ENCODE measurements around the gene LSM14B.

LSM14B gene

DNA sequence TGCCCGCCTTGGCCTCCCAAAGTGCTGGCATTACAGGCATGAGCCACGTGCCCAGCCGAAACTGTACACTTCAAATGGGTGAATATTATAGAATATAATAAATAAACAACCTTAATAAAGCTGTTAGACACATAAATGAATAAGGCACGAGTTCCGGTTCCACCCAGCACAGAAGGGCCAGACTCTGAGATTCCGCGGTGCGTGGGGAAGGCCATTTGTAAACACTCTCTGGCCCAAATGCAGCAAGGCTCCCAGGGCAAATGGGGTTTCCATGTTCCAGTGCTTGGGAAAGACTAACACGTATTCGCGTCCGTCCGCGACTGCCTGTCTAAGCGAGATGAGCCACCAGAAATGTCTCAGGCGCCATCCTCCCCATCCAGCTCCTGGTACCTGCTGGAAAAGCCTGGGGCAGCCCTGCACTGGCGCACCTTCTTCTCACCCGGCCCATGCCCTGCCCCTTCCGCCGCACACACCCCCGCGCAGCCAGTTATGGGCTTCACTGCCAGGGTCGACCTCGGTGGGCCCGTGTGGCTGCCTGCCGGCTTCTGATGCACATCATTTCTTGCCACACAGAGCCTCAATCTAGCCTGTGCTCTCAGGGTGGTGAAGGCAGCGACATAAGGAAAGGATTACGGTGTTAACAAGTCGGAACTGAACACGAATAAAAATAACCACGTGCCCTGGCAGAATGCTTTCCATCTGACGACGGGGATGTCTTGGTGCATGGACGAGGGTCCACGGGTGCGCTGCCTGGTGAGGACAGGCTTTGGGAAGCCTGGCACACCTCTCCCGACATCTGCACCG is 5.5 kb upstream of the LSM14B start:
- DNase-seq (ENCODE audit: low read depth), result no peak
- H3K4me3 ChIP-seq (ENCODE audit: low read depth, low read length), result no peak overlapping the region
- TF ChIP-seq, protein P1, sequence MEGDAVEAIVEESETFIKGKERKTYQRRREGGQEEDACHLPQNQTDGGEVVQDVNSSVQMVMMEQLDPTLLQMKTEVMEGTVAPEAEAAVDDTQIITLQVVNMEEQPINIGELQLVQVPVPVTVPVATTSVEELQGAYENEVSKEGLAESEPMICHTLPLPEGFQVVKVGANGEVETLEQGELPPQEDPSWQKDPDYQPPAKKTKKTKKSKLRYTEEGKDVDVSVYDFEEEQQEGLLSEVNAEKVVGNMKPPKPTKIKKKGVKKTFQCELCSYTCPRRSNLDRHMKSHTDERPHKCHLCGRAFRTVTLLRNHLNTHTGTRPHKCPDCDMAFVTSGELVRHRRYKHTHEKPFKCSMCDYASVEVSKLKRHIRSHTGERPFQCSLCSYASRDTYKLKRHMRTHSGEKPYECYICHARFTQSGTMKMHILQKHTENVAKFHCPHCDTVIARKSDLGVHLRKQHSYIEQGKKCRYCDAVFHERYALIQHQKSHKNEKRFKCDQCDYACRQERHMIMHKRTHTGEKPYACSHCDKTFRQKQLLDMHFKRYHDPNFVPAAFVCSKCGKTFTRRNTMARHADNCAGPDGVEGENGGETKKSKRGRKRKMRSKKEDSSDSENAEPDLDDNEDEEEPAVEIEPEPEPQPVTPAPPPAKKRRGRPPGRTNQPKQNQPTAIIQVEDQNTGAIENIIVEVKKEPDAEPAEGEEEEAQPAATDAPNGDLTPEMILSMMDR (IDR thresholded peaks at IDR 0.05; ENCODE audit: low read depth, low read length), result no peak
- TF ChIP-seq MYC (IDR thresholded peaks at IDR 0.05; ENCODE audit: low read depth, low read length), result no peak
- no peak for TF ChIP-seq POLR2A (IDR thresholded peaks at IDR 0.05; ENCODE audit: extremely low read depth, insufficient read length)
- TF ChIP-seq, protein P2, sequence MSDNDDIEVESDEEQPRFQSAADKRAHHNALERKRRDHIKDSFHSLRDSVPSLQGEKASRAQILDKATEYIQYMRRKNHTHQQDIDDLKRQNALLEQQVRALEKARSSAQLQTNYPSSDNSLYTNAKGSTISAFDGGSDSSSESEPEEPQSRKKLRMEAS (IDR thresholded peaks at IDR 0.05; ENCODE audit: low read depth, low read length), result no peak

DNA sequence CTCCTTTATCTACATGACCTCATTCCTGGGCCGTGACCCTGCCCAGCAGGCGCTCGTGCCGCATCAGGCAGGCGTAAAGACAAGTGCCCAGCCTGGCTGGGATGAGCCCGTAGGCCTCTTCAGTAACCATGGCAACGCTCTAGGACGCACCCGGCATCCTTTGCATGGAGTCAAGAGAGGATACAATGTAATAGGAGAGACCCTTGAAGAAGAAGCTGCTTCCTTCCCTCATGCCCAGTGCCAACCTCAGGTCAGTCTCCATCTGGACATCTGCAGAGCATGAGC is 5.0 kb upstream of the LSM14B start:
- H3K4me3 ChIP-seq (ENCODE audit: low read depth, low read length), result no peak overlapping the region
- TF ChIP-seq POLR2A (IDR thresholded peaks at IDR 0.05; ENCODE audit: extremely low read depth, insufficient read length), result no peak
- no peak for TF ChIP-seq MYC (IDR thresholded peaks at IDR 0.05; ENCODE audit: low read depth, low read length)
- TF ChIP-seq, protein P1 (IDR thresholded peaks at IDR 0.05; ENCODE audit: low read depth, low read length), result no peak
- TF ChIP-seq, protein P2 (IDR thresholded peaks at IDR 0.05; ENCODE audit: low read depth, low read length), result no peak
- DNase-seq (ENCODE audit: low read depth), result no peak

DNA sequence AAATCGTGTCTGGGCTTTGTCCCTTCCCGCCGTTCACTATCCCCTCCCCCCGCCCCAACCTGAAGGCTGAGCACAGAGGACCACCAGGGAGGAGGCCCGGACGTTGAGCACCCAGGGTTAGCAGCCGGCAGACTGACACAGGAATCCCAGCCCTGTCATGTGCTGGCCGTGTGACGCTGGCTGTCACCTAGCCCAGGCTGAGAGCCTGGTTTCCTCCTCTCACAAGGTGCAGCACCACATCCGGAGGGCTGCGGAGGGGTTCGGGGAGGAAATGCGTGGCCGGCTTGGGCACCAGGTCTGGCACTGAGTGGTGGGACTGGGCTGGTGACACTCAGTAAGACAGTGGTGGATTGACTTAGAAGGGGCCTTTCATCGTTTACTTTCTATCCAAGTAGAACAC is 4.6 kb upstream of the LSM14B start:
- DNase-seq (ENCODE audit: low read depth), result no peak
- H3K4me3 ChIP-seq (ENCODE audit: low read depth, low read length), result no peak overlapping the region
- TF ChIP-seq, protein P2 (IDR thresholded peaks at IDR 0.05; ENCODE audit: low read depth, low read length), result no peak
- no peak for TF ChIP-seq POLR2A (IDR thresholded peaks at IDR 0.05; ENCODE audit: extremely low read depth, insufficient read length)
- TF ChIP-seq, protein P1 (IDR thresholded peaks at IDR 0.05; ENCODE audit: low read depth, low read length), result no peak
- TF ChIP-seq MYC (IDR thresholded peaks at IDR 0.05; ENCODE audit: low read depth, low read length), result no peak

DNA sequence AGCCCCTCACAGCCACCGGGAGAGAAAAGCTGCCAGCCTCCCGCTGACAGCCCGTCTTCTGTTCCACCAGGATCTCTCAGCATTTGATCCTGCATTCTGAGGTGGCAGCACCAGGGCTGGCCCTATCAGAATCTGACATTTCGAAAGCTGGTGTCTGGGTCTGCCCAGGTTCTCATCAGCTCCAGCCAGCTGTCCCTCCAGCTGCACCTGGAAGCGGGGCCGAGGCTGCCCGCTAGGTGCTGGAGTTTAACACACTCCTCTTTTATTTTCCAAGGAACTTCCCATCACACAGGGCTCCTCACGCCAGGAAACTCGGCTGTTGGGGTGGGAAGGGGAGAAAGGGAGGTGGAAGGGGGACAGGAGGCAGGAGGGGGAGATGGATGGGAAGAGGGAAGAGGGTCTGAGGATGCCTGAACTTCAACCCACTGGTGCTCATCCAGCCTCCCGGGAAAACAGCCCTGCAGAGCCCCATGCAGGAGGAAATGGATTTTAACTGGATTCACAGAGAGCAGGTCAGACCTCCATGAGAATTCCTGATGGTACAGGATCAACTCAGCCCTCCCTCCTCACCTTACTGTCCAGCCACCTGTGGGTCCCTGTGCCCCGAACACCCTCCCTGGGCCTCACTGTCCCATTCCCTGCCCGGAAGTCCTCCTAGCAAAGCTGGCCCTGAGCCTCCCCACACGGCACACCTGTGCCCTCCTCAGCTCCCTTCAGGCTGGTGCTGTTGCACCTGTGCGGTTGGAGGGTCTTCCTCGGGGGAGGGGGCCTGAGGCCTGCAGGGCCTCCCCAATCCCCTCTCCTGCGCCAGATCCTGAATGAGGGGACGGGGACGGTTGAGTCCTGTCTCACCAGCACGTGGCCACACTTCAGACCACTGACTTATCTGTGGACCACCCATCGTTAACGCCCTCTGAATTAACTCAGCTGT is 3.9 kb upstream of the LSM14B start:
- TF ChIP-seq, protein P1 (IDR thresholded peaks at IDR 0.05; ENCODE audit: low read depth, low read length), result no peak
- TF ChIP-seq MYC (IDR thresholded peaks at IDR 0.05; ENCODE audit: low read depth, low read length) (no peak), POLR2A (IDR thresholded peaks at IDR 0.05; ENCODE audit: extremely low read depth, insufficient read length) (no peak)
- TF ChIP-seq, protein P2 (IDR thresholded peaks at IDR 0.05; ENCODE audit: low read depth, low read length), result no peak
- DNase-seq (ENCODE audit: low read depth), result no peak
- no peak overlapping the region for H3K4me3 ChIP-seq (ENCODE audit: low read depth, low read length)

DNA sequence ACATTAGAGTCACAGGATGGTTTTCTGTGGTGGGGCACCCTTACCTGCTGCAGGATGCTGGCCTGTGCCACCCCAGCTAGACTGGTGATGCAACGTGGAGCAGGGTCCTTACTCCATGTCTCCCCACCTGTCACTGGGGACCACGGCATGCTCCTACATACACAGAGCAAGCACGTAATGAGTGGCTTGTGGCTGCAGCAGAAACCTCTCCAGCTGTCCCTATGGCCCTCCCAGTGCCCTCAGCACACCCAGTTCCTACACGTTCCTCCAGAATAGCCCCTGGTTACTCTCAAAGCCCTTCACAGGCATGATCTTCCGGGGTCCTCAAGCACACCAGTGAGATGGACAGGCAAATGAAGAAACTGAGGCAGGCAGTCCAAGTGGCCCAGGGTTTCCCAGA is 3.2 kb upstream of the LSM14B start:
- no peak for DNase-seq (ENCODE audit: low read depth)
- H3K4me3 ChIP-seq (ENCODE audit: low read depth, low read length), result no peak overlapping the region
- TF ChIP-seq, protein P2 (IDR thresholded peaks at IDR 0.05; ENCODE audit: low read depth, low read length), result no peak
- TF ChIP-seq, protein P1 (IDR thresholded peaks at IDR 0.05; ENCODE audit: low read depth, low read length), result no peak
- TF ChIP-seq POLR2A (IDR thresholded peaks at IDR 0.05; ENCODE audit: extremely low read depth, insufficient read length), result no peak
- no peak for TF ChIP-seq MYC (IDR thresholded peaks at IDR 0.05; ENCODE audit: low read depth, low read length)
